Endothelial cell of umbilical vein (primary cell): ENCODE results near the gene ABCB6. TPM values are rescaled to one million over a fixed set of nuclear protein-coding genes. Genes with fewer than 3 reads are reported as not detected.

Experiments
- BruUV-seq: library from RNA; stranded (reverse); fragments of 400-500 nt; replicated peaks from 2 replicates; lab custom pipeline; 2021; lab: Mats Ljungman, UMichigan
- CTCF ChIA-PET: fragments of 300-600, 350-600 bp; sonication (Branson Sonifier 250); formaldehyde crosslinking; loops from one replicate; lab custom pipeline; 2021; ENCODE audit warnings: antibody characterized with exemption, inconsistent platforms; lab: Charles Lee
- POLR2A ChIA-PET: fragments of 300-600, 350-600 bp; sonication (Branson Sonifier 250); formaldehyde crosslinking; loops from one replicate; lab custom pipeline; 2021; ENCODE audit warnings: antibody characterized with exemption, inconsistent platforms; lab: Charles Lee
- DNase-seq: peaks from one replicate; pipeline ENCODE4 v3.0.0-alpha.2; 2011; ENCODE audit warnings: low read depth, low spot score
- FAIRE-seq: peaks from 2 replicates; lab custom pipeline; 2011; peaks lifted over from hg19 to GRCh38; lab: Jason Lieb, UNC
- H2AFZ ChIP-seq: 2 replicates; pipeline ENCODE4 v1.6.0; 2012; ENCODE audit warnings: low read depth, low read length, control low read depth, inconsistent platforms
- H3K27ac ChIP-seq: 2 replicates; pipeline ENCODE4 v1.5.1; 2011; ENCODE audit warnings: low read depth, mild to moderate bottlenecking, control low read depth, low read length, moderate library complexity; ENCODE audit not compliant: insufficient read depth
- H3K27me3 ChIP-seq, 2 experiments: 2 replicates each; pipeline versions ENCODE4 v1.6.0 to v1.6.1; 2011; ENCODE audit warnings: low read length in 2 of 2, mixed read lengths in 1 of 2; ENCODE audit not compliant: control insufficient read depth in 2 of 2, insufficient read depth in 2 of 2
- H3K36me3 ChIP-seq, 2 experiments: 2 replicates in 1 of 2; 3 replicates in 1 of 2; pipeline ENCODE4 v1.5.1; 2011; ENCODE audit warnings: low read length in 2 of 2, mild to moderate bottlenecking in 1 of 2, moderate library complexity in 1 of 2; ENCODE audit not compliant: control insufficient read depth in 2 of 2, insufficient read depth in 2 of 2; ENCODE audit errors: extremely low read depth in 1 of 2
- H3K4me1 ChIP-seq: 3 replicates; pipeline ENCODE4 v1.5.1; 2011; ENCODE audit warnings: mild to moderate bottlenecking, low read length; ENCODE audit not compliant: control insufficient read depth, insufficient read depth; ENCODE audit errors: extremely low read depth
- H3K4me2 ChIP-seq: 2 replicates; pipeline ENCODE4 v1.6.1; 2011; ENCODE audit warnings: low read length, control low read depth, mixed read lengths; ENCODE audit not compliant: insufficient read depth
- H3K4me3 ChIP-seq, 3 experiments: fragments of 200-600 bp in 1 of 3; sonication (generic), shearing (Covaris generic) in 1 of 3; replicated peaks in 1 of 3; 2 replicates each; pipeline ENCODE4 v1.5.1; 2011 to 2016; ENCODE audit warnings: control low read depth in 3 of 3, low read length in 3 of 3, mild to moderate bottlenecking in 2 of 3, inconsistent platforms in 1 of 3, low read depth in 1 of 3, moderate library complexity in 1 of 3; ENCODE audit not compliant: insufficient read depth in 1 of 3
- H3K79me2 ChIP-seq: 2 replicates; pipeline ENCODE4 v1.6.0; 2012; ENCODE audit warnings: low read length, inconsistent platforms; ENCODE audit not compliant: control insufficient read depth, insufficient read depth
- H3K9ac ChIP-seq: replicated peaks from 2 replicates; pipeline ENCODE3; 2011; ENCODE audit warnings: low read length, control low read depth; ENCODE audit not compliant: insufficient read depth; ENCODE audit errors: extremely low read depth
- H3K9me1 ChIP-seq: replicated peaks from 3 replicates; pipeline ENCODE4 v1.6.0; 2011; ENCODE audit warnings: mild to moderate bottlenecking, low read length; ENCODE audit not compliant: control insufficient read depth, insufficient read depth; ENCODE audit errors: extremely low read depth
- H3K9me3 ChIP-seq: replicated peaks from 2 replicates; pipeline ENCODE4 v1.5.1; 2012; ENCODE audit warnings: low read length, inconsistent platforms; ENCODE audit not compliant: control insufficient read depth, insufficient read depth
- H4K20me1 ChIP-seq: replicated peaks from 2 replicates; pipeline ENCODE3; 2011; ENCODE audit warnings: mild to moderate bottlenecking, low read length; ENCODE audit not compliant: control insufficient read depth, insufficient read depth; ENCODE audit errors: extremely low read depth
- CTCF ChIP-seq, 2 donors: IDR thresholded peaks; 1 replicate in 1 of 2; 2 replicates in 1 of 2; pipeline ENCODE4 v1.5.1; 2011; ENCODE audit warnings: low read length in 2 of 2, mild to moderate bottlenecking in 2 of 2, moderate library complexity in 2 of 2, control low read depth in 1 of 2, inconsistent platforms in 1 of 2, low read depth in 1 of 2; ENCODE audit not compliant: insufficient read depth in 1 of 2; ENCODE audit errors: extremely low read depth in 1 of 2
- EZH2 ChIP-seq: IDR thresholded peaks from 2 replicates; pipeline ENCODE4 v1.6.1; 2012; ENCODE audit warnings: borderline replicate concordance, low read depth, mild to moderate bottlenecking, moderate library complexity, low read length, inconsistent platforms; ENCODE audit not compliant: severe bottlenecking
- FOS ChIP-seq: IDR thresholded peaks from 2 replicates; pipeline ENCODE4 v1.6.1; 2011; ENCODE audit warnings: mild to moderate bottlenecking, low read length, moderate library complexity, borderline replicate concordance; ENCODE audit not compliant: insufficient read depth
- GATA2 ChIP-seq: IDR thresholded peaks from 2 replicates; pipeline ENCODE4 v1.7.0; 2011; ENCODE audit warnings: low read depth, mild to moderate bottlenecking, moderate library complexity, mixed read lengths, low read length; ENCODE audit not compliant: insufficient read length, insufficient read depth
- JUN ChIP-seq: IDR thresholded peaks from 2 replicates; pipeline ENCODE4 v1.6.1; 2011; ENCODE audit warnings: borderline replicate concordance, low read depth; ENCODE audit not compliant: insufficient read length, insufficient read depth
- MAX ChIP-seq: IDR thresholded peaks from 2 replicates; pipeline ENCODE4 v1.6.1; 2011; ENCODE audit not compliant: insufficient read depth, insufficient read length
- MYC ChIP-seq: IDR thresholded peaks from one replicate; pipeline ENCODE4 v1.6.1; 2011; ENCODE audit warnings: mild to moderate bottlenecking, low read depth, low read length
- POLR2A ChIP-seq: IDR thresholded peaks from 2 replicates; pipeline ENCODE4 v1.6.1; 2012; ENCODE audit warnings: low read depth, mild to moderate bottlenecking, control low read depth, low read length
- POLR2AphosphoS5 ChIP-seq: IDR thresholded peaks from 2 replicates; pipeline ENCODE4 v1.6.1; 2012; ENCODE audit warnings: low read depth, mild to moderate bottlenecking, control low read depth, low read length, moderate library complexity; ENCODE audit not compliant: insufficient read depth
- dilution Hi-C: fragments of 300-500 bp; cut with MboI; formaldehyde crosslinking; loops from one replicate; pipeline ENCODE4 v1.15.0; 2019; ENCODE audit warnings: low sequenced_read_pairs; ENCODE audit not compliant: extremely low pct_ligation_motif_present
- intact Hi-C: fragments of 100-400 bp; cut with micrococcal nuclease; formaldehyde crosslinking; loops from one replicate; pipeline ENCODE4 v1.10.0; 2022
- polyA plus RNA-seq, 4 experiments: library from polyadenylated mRNA; depleted of rRNA in 3 of 4; stranded (reverse) in 3 of 4; unstranded in 1 of 4; fragments of >200 nt; gene quantifications; 2 replicates each; pipeline versions ENCODE4 v1.2.1 to v1.2.3, GENCODE V29; 2011 to 2012; ENCODE audit warnings: missing spikeins in 1 of 4
- total RNA-seq: library from RNA; stranded (reverse); gene quantifications from 2 replicates; pipeline ENCODE4 v1.2.3, GENCODE V29; 2021

Gene ABCB6
- total and polyA plus RNA-seq, 2 donors (not counting 3 experiments of a cell fraction or from before 2014, with no cell fraction given) = 25.7 to 32.5 TPM

GRCh38 chr2:219205981-219206327 lies 12.8 kb downstream of the ABCB6 start:
- H3K36me3 ChIP-seq = peaks cover 0 to 7% of the 10 kb centered on the region in 2 experiments
- H3K4me1 ChIP-seq = peaks cover 18% of the 10 kb centered on the region
- DNase-seq (no peak), FAIRE-seq (no peak)
- dilution Hi-C loops = no loop called here
- peak overlapping the region; percentile 90 for H3K4me2 ChIP-seq
- peak overlapping the region; percentile 25 for H3K27ac ChIP-seq
- no peaks in the 10 kb centered on the region for H4K20me1 ChIP-seq
- TF ChIP-seq POLR2A (no peak), POLR2AphosphoS5 (no peak), FOS (no peak), CTCF (IDR thresholded peaks at IDR 0.05; ENCODE audit: extremely low read depth in 1 of 2, insufficient read depth in 1 of 2, low read depth in 1 of 2, low read length in 2 of 2) (no peak), MAX (no peak), MYC (no peak), GATA2 (no peak), EZH2 (no peak), JUN (no peak)
- H2AFZ ChIP-seq = peak overlapping the region; percentile 97
- CTCF ChIA-PET = interaction anchor here (1.0 to 3.1 kb wide), 10 partner anchors 9 to 176 kb away, joined by 3 to 14 read pairs (median 7); partner anchors contain the start of genes CNPPD1 and DNAJB2
- H3K9me3 ChIP-seq = no peaks in the 10 kb centered on the region
- intact Hi-C loops = loop anchor here (1.0 to 2.0 kb wide), 6 partner anchors 23 to 183 kb away; partner anchors contain the start of genes ANKZF1, ATG9A, DNAJB2 and GLB1L
- H3K27me3 ChIP-seq = no peaks in the 10 kb centered on the region
- POLR2A ChIA-PET = interaction anchor here (0.7 kb wide), 1 partner anchor 30 kb away, joined by 3 read pairs; the partner anchor contains the start of gene CNPPD1
- H3K9me1 ChIP-seq = no peaks in the 10 kb centered on the region
- peak overlapping the region; percentile 27 to 83 (median 73) for H3K4me3 ChIP-seq
- no TSS peak for BruUV-seq
- H3K9ac ChIP-seq = peak overlapping the region; percentile 60
- no peaks in the 10 kb centered on the region for H3K79me2 ChIP-seq
